ENCODE results near the gene CROCC.

The CROCC gene

GRCh38 chr1:16954579-16954978, 32.8 kb downstream of the CROCC start:
- no peak for TF ChIP-seq CTCF (conservative IDR thresholded peaks at IDR 0.05; ENCODE audit: control insufficient read depth, insufficient read depth, low read depth, low read length)
- DNase-seq (ENCODE audit: low read depth), result no peak
- no peak overlapping the region for H3K4me3 ChIP-seq (ENCODE audit: control insufficient read depth, low read depth, low read length)

- DNase-seq (ENCODE audit: low read depth), result no peak
- no peak overlapping the region for H3K4me3 ChIP-seq (ENCODE audit: control insufficient read depth, low read depth, low read length)
- no peak for TF ChIP-seq CTCF (conservative IDR thresholded peaks at IDR 0.05; ENCODE audit: control insufficient read depth, insufficient read depth, low read depth, low read length)
Observed at GRCh38 chr1:16955186-16955585, 33.5 kb downstream of the CROCC start.

- H3K4me3 ChIP-seq (ENCODE audit: control insufficient read depth, low read depth, low read length), result no peak overlapping the region
- DNase-seq (ENCODE audit: low read depth), result no peak
- TF ChIP-seq CTCF (conservative IDR thresholded peaks at IDR 0.05; ENCODE audit: control insufficient read depth, insufficient read depth, low read depth, low read length), result no peak
Observed at GRCh38 chr1:16956775-16957174, 35.0 kb downstream of the CROCC start.

- no peak for TF ChIP-seq CTCF (conservative IDR thresholded peaks at IDR 0.05; ENCODE audit: control insufficient read depth, insufficient read depth, low read depth, low read length)
- no peak for DNase-seq (ENCODE audit: low read depth)
- no peak overlapping the region for H3K4me3 ChIP-seq (ENCODE audit: control insufficient read depth, low read depth, low read length)
Observed at GRCh38 chr1:16957731-16958130, 36.0 kb downstream of the CROCC start.

- DNase-seq (ENCODE audit: low read depth), result no peak
- no peak for TF ChIP-seq CTCF (conservative IDR thresholded peaks at IDR 0.05; ENCODE audit: control insufficient read depth, insufficient read depth, low read depth, low read length)
- no peak overlapping the region for H3K4me3 ChIP-seq (ENCODE audit: control insufficient read depth, low read depth, low read length)
Observed at GRCh38 chr1:16958475-16958874, 36.7 kb downstream of the CROCC start.

- peak; percentile 73 for DNase-seq (ENCODE audit: low read depth)
Observed at GRCh38 chr1:16960560-16961296, 39.0 kb downstream of the CROCC start.

More at GRCh38 chr1:16960560-16961296, 39.0 kb downstream of the CROCC start:
- peak overlapping the region; percentile 38 for H3K4me3 ChIP-seq (ENCODE audit: control insufficient read depth, low read depth, low read length)
- TF ChIP-seq CTCF (conservative IDR thresholded peaks at IDR 0.05; ENCODE audit: control insufficient read depth, insufficient read depth, low read depth, low read length), result peak; percentile 55

Measured in fibroblast of mammary gland (primary cell).